Subcutaneous abdominal adipose tissue (tissue), 5 donors: ENCODE data around the gene DIP2B.

Experiments
- H3K27ac ChIP-seq: one replicate; pipeline ENCODE4 v1.7.0; 2013; ENCODE audit warnings: low read depth, mild to moderate bottlenecking, inconsistent platforms, low read length, moderate library complexity
- H3K27me3 ChIP-seq, 5 donors: one replicate each; pipeline ENCODE4 v1.7.0; 2013; ENCODE audit warnings: low read length in 5 of 5, inconsistent platforms in 1 of 5; ENCODE audit not compliant: control insufficient read depth in 5 of 5, insufficient read depth in 4 of 5
- H3K36me3 ChIP-seq, 5 donors: one replicate each; pipeline ENCODE4 v1.7.0; 2013; ENCODE audit warnings: low read length in 5 of 5; ENCODE audit not compliant: control insufficient read depth in 5 of 5, insufficient read depth in 5 of 5
- H3K4me1 ChIP-seq, 5 donors: one replicate each; pipeline ENCODE4 v1.7.0; 2013; ENCODE audit warnings: low read length in 5 of 5, mild to moderate bottlenecking in 3 of 5, moderate library complexity in 1 of 5; ENCODE audit not compliant: control insufficient read depth in 5 of 5, insufficient read depth in 5 of 5
- H3K4me3 ChIP-seq, 5 donors: one replicate each; pipeline ENCODE4 v1.7.0; 2013; ENCODE audit warnings: low read length in 5 of 5, low read depth in 1 of 5
- H3K9ac ChIP-seq, 5 donors: one replicate each; pipeline ENCODE4 v1.7.0; 2013; ENCODE audit warnings: low read length in 5 of 5, mild to moderate bottlenecking in 4 of 5, moderate library complexity in 3 of 5
- H3K9me3 ChIP-seq, 5 donors: one replicate each; pipeline ENCODE4 v1.7.0; 2013; ENCODE audit warnings: low read length in 5 of 5; ENCODE audit not compliant: control insufficient read depth in 5 of 5
- donor health status: healthy.
- donor health status: healthy.
- donor health status: healthy.
- donor health status: healthy.
- donor health status: healthy.

Gene DIP2B

DNA sequence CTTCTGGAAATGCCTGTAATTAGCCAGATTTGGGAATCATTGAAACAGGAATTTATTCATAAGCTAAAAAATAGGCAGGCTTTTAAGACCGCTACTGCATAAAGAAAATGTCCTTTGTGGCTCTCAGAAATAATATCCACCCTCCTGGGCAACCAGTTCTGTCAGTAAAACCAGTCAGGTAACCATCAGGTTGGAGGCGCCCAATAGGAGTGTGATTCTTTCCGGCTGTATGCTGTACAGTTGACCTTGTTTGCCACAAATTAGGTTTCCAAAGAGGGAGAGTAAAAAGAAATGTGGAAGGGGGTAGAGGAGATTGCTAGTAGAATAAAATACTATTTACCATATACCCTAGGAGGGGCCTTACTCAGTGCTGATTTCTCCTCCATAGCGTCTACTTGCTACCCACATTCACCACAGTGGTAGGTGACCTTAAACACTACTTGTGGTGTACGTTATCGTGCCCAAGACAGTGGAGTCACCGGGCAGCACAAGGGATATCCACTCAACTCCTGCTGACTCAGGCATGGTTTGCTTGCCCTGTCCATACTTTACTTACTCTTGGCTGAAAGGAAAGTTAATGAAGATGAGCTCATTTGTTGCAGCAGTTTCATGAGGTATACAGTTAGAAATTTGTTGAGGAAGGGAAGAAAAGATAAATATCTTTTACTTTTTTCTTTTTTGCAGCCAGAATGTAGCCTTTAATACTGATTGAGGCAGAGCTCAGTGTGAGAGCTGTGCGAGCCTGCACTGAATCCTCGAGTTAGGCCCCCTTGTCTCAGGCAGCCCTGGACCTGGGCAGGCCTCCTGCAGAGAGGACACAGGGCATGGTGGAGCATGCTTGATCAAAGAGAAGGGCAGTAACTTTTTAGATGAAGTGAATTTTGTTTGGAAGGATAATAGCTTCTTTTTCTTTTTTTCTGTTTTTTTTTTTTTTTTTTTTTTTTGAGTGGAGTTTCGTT, 76.7 kb downstream of the DIP2B start:
- H3K9me3 ChIP-seq: no peaks in the 10 kb centered on the region
- H3K36me3 ChIP-seq: peaks cover 0 to 4% (median 0%) of the 10 kb centered on the region in 5 donors
- peaks cover 0 to 3% (median 0%) of the 10 kb centered on the region in 5 donors for H3K4me1 ChIP-seq
- H3K27ac ChIP-seq: no peak overlapping the region
- no peak overlapping the region for H3K9ac ChIP-seq
- no peak overlapping the region for H3K4me3 ChIP-seq
- no peaks in the 10 kb centered on the region for H3K27me3 ChIP-seq

GRCh38 chr12:50584135-50584534, 79.3 kb downstream of the DIP2B start:
- Histone ChIP-seq H3K27me3 (no peaks in the 10 kb centered on the region), H3K4me3 (no peak overlapping the region), H3K9ac (no peak overlapping the region), H3K4me1 (peaks cover 0 to 3% (median 0%) of the 10 kb centered on the region in 5 donors), H3K27ac (no peak overlapping the region), H3K36me3 (peaks cover 0 to 4% (median 0%) of the 10 kb centered on the region in 5 donors), H3K9me3 (no peaks in the 10 kb centered on the region)

DNA sequence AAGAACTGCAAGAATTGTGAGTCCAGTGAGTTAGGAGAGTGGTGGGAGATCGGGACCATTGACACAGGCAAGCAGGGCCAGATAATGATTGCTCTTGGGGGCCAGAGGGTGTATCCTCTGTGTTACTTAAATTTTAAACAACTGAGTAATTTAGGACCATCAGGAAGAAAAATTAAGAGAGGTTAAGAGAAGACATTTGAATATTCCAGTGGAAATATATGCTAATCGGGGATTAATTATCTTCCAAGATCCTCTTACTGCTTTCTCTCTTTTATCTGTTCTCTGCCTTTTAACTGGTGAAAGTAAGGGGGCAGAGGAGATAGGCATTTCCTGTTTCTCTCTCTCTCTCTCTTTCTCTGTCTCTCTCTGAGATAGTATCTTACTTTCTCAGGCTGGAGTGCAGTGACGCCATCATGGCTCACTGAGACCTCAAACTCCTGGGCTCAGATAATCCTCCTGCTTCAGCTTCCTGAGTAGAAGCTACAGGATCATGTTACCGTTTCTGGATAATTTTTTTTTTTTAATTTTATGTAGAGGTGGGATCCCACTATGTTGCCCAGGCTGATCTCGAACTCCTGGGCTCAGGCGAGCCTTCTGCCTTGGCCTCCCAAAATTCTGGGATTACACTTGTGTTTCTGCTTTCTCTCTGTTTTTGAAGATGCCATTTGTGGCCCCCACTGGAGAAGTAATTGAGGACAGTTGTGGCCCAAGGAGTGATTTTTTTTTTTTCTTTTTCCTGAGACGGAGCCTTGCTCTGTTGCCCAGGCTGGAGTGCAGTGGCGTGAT, 85.1 kb downstream of the DIP2B start:
- Histone ChIP-seq H3K27me3 (no peaks in the 10 kb centered on the region), H3K9me3 (no peaks in the 10 kb centered on the region), H3K4me1 (no peaks in the 10 kb centered on the region), H3K36me3 (peaks cover 0 to 2% (median 0%) of the 10 kb centered on the region in 5 donors), H3K4me3 (no peak overlapping the region), H3K27ac (no peak overlapping the region), H3K9ac (no peak overlapping the region)

DNA sequence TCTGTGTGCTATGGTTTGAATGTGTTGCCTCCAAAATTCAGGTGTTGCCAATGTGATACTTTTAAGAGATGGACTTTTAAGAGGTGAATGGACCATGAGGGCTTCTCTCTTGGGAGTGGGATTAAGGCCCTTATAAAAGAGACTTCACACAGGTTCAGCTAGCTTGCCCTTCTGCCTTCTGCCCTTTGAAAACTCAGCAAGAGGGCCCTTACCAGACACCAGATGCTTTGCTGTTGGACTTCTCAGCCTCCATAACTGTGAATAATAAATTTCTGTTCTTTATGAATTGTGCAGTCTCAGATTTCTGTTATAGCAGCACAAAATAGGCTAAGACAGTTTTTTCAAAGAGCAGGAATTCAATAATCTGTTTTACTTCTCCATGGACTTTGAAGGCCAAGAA, 86.1 kb downstream of the DIP2B start:
- no peaks in the 10 kb centered on the region for H3K9me3 ChIP-seq
- H3K4me3 ChIP-seq: no peak overlapping the region
- no peaks in the 10 kb centered on the region for H3K4me1 ChIP-seq
- no peak overlapping the region for H3K9ac ChIP-seq
- no peak overlapping the region for H3K27ac ChIP-seq
- no peaks in the 10 kb centered on the region for H3K36me3 ChIP-seq
- H3K27me3 ChIP-seq: no peaks in the 10 kb centered on the region

DNA sequence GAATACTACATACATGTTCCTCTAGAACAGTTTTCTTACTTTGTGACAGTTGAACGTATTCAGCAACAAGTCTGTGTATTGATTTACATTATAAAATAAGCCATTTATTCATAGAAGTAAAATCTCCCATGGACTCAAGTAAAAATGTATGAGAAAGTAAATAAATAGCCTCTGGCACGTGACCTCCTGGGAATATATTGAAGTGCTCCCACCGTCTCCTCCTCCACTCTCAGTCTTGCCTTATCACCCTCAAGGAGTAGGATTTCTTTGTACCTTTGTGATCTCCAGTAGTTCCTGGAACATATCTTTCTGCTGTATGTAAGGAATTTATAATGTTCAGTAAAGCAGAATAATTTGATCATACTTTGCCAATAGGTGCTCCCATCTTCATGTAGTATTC, 90.9 kb downstream of the DIP2B start:
- Histone ChIP-seq H3K36me3 (no peaks in the 10 kb centered on the region), H3K4me1 (peaks cover 0 to 18% (median 4%) of the 10 kb centered on the region in 5 donors), H3K27ac (no peak overlapping the region), H3K4me3 (no peak overlapping the region), H3K9ac (no peak overlapping the region), H3K27me3 (no peaks in the 10 kb centered on the region), H3K9me3 (no peaks in the 10 kb centered on the region)

DNA sequence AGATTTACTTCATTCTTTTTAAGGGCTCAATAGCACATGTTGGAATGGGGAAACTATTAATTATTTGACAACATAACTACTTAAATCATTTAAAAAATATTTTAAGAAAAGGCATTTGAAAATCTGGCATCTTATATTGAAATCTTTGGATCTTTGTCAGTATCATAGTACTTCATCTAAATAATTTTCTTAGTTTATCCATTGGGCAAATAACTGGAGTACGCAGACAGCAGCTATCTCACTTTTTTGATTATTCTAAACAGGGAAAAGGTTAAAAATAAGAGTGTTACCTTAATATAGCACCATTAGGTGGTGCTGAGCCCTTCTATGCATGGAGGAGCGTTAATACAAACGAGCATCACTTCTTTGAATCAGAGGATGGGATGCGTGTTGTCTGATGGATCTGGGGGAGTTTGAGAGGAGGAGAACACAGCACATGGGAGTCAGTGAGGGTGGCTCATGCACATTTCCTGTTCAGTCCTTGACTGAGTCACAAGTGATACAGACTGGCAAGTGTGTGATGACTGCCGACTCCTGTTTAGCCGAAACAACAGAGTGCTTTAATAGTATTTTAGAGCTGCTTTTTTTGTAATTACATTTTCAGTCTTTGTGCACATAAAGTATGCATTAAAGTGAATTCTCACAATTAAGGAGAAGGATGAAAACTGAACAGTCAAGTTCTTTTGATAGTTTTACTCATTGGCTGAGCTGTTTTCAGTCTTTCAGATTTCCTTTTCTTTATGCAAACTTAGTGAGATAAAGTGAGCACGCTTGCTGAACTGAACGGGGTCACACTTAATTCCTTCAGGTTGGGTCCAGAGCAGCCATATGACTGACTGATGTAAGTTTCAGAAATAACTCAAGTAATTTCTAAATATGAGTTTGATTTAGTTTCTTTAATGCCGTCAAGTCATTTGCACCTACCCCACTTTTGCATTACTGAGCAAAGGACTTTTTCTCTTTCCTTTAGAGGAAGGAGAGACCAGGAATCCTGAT, 92.7 kb downstream of the DIP2B start:
- Histone ChIP-seq H3K27ac (no peak overlapping the region), H3K4me1 (peaks cover 0 to 18% (median 4%) of the 10 kb centered on the region in 5 donors), H3K9me3 (no peaks in the 10 kb centered on the region), H3K4me3 (no peak overlapping the region), H3K36me3 (no peaks in the 10 kb centered on the region), H3K27me3 (no peaks in the 10 kb centered on the region), H3K9ac (no peak overlapping the region)

- H3K4me3 ChIP-seq: no peak overlapping the region
- H3K9me3 ChIP-seq: no peaks in the 10 kb centered on the region
- H3K27ac ChIP-seq: no peak overlapping the region
- H3K27me3 ChIP-seq: no peaks in the 10 kb centered on the region
- peaks cover 0 to 21% (median 7%) of the 10 kb centered on the region in 5 donors for H3K4me1 ChIP-seq
- no peak overlapping the region for H3K9ac ChIP-seq
- H3K36me3 ChIP-seq: no peaks in the 10 kb centered on the region
These were observed 93.6 kb downstream of the DIP2B start for GRCh38 chr12:50598321-50598862.

GRCh38 chr12:50599366-50600095, 94.7 kb downstream of the DIP2B start:
- Histone ChIP-seq H3K4me1 (peaks cover 0 to 30% (median 16%) of the 10 kb centered on the region in 5 donors), H3K27me3 (no peaks in the 10 kb centered on the region), H3K36me3 (no peaks in the 10 kb centered on the region), H3K9ac (no peak overlapping the region), H3K4me3 (no peak overlapping the region), H3K27ac (no peak overlapping the region), H3K9me3 (no peaks in the 10 kb centered on the region)

DNA sequence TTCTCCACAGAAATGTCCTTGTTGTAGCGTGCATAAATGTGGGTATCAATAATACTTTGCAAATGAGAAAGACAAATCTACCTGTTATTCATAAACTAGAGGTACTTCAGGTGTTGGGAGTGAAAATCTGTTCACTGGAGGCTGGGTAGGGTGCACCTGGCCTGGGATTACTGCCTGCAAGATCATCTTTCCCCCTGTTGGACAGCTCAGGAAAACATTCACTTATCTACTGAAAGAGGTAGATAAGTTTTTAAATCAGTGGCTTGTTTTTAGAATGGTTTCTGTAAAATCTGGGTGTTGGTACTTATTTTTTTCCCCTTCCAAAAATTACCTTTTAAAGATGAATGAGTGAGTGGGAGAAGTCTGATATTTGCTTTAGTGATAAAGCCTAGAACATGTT, 95.6 kb downstream of the DIP2B start:
- Histone ChIP-seq H3K9me3 (no peaks in the 10 kb centered on the region), H3K27ac (no peak overlapping the region), H3K4me3 (no peak overlapping the region), H3K27me3 (no peaks in the 10 kb centered on the region), H3K4me1 (peaks cover 0 to 30% (median 16%) of the 10 kb centered on the region in 5 donors), H3K9ac (no peak overlapping the region), H3K36me3 (no peaks in the 10 kb centered on the region)
